H9 (cell line): Measurements from ENCODE around the gene RASGRF2. TPM values are rescaled to one million over a fixed set of nuclear protein-coding genes. Genes with fewer than 3 reads are reported as not detected.

Experiments
- DNase-seq: peaks from one replicate; pipeline ENCODE4 v3.0.0-alpha.2; 2017
- H2AFZ ChIP-seq: one replicate; pipeline ENCODE4 v1.6.1; 2013; ENCODE audit warnings: mild to moderate bottlenecking, low read length, control low read depth, moderate library complexity
- H2AK5ac ChIP-seq: 2 replicates; pipeline ENCODE4 v1.6.1; 2013; ENCODE audit warnings: low read length, control low read depth, mixed read lengths; ENCODE audit not compliant: insufficient read length
- H2BK120ac ChIP-seq: one replicate; pipeline ENCODE4 v1.6.1; 2013; ENCODE audit warnings: low read depth, mild to moderate bottlenecking, low read length, control low read depth, inconsistent platforms; ENCODE audit not compliant: poor library complexity, severe bottlenecking
- H2BK12ac ChIP-seq: 2 replicates; pipeline ENCODE4 v1.6.1; 2013; ENCODE audit warnings: low read length, control low read depth, mixed read lengths, low read depth; ENCODE audit not compliant: insufficient read length
- H2BK15ac ChIP-seq: 2 replicates; pipeline ENCODE4 v1.6.1; 2013; ENCODE audit warnings: low read depth, low read length, control low read depth
- H2BK20ac ChIP-seq: one replicate; pipeline ENCODE4 v1.6.1; 2013; ENCODE audit warnings: low read depth, mild to moderate bottlenecking, low read length, control low read depth, inconsistent platforms; ENCODE audit not compliant: poor library complexity, severe bottlenecking
- H2BK5ac ChIP-seq: 2 replicates; pipeline ENCODE4 v1.6.1; 2013; ENCODE audit warnings: low read length, control low read depth, mixed read lengths; ENCODE audit not compliant: insufficient read length
- H3K14ac ChIP-seq: 2 replicates; pipeline ENCODE4 v1.6.1; 2013; ENCODE audit warnings: low read length, control low read depth; ENCODE audit not compliant: insufficient read depth
- H3K18ac ChIP-seq: 2 replicates; pipeline ENCODE4 v1.6.1; 2013; ENCODE audit warnings: low read depth, mild to moderate bottlenecking, mixed read lengths, low read length, control low read depth; ENCODE audit not compliant: insufficient read length
- H3K23ac ChIP-seq: 2 replicates; pipeline ENCODE4 v1.6.1; 2013; ENCODE audit warnings: low read length, control low read depth, mixed read lengths, low read depth; ENCODE audit not compliant: insufficient read length
- H3K23me2 ChIP-seq: 2 replicates; pipeline ENCODE4 v1.6.1; 2013; ENCODE audit warnings: low read depth, mild to moderate bottlenecking, mixed read lengths, low read length, control low read depth; ENCODE audit not compliant: insufficient read length, poor library complexity, severe bottlenecking
- H3K27ac ChIP-seq: 2 replicates; pipeline ENCODE4 v1.5.1; 2013; ENCODE audit warnings: low read length, control low read depth, mixed read lengths, low read depth; ENCODE audit not compliant: insufficient read length
- H3K27me3 ChIP-seq: 2 replicates; pipeline ENCODE4 v1.6.1; 2013; ENCODE audit warnings: low read length, control low read depth, inconsistent platforms; ENCODE audit not compliant: insufficient read depth
- H3K4ac ChIP-seq: 2 replicates; pipeline ENCODE4 v1.6.1; 2013; ENCODE audit warnings: low read depth, mild to moderate bottlenecking, control low read depth, inconsistent platforms, low read length, moderate library complexity
- H3K4me1 ChIP-seq: 2 replicates; pipeline ENCODE4 v1.6.1; 2013; ENCODE audit warnings: low read length, control low read depth, inconsistent platforms; ENCODE audit not compliant: insufficient read depth
- H3K4me2 ChIP-seq: 2 replicates; pipeline ENCODE4 v1.6.1; 2013; ENCODE audit warnings: low read length, control low read depth, mixed read lengths; ENCODE audit not compliant: insufficient read length, insufficient read depth
- H3K56ac ChIP-seq: 2 replicates; pipeline ENCODE4 v1.6.1; 2013; ENCODE audit warnings: low read depth, mild to moderate bottlenecking, mixed read lengths, low read length, control low read depth; ENCODE audit not compliant: insufficient read length
- H3K79me1 ChIP-seq: 2 replicates; pipeline ENCODE4 v1.6.1; 2013; ENCODE audit warnings: low read depth, mild to moderate bottlenecking, moderate library complexity, low read length, control low read depth, inconsistent platforms; ENCODE audit not compliant: insufficient read depth, poor library complexity, severe bottlenecking
- H3K79me2 ChIP-seq: 2 replicates; pipeline ENCODE4 v1.6.1; 2013; ENCODE audit warnings: low read length, control low read depth, inconsistent platforms; ENCODE audit not compliant: insufficient read depth
- H3K9ac ChIP-seq: 2 replicates; pipeline ENCODE4 v1.6.1; 2013; ENCODE audit warnings: low read length, control low read depth, mixed read lengths; ENCODE audit not compliant: insufficient read length; ENCODE audit errors: extremely low read depth
- H3K9me3 ChIP-seq: one replicate; pipeline ENCODE4 v1.6.1; 2013; ENCODE audit warnings: low read depth, low read length, inconsistent platforms; ENCODE audit not compliant: control insufficient read depth
- H3T11ph ChIP-seq: one replicate; pipeline ENCODE4 v1.6.1; 2013; ENCODE audit warnings: mild to moderate bottlenecking, low read length, control low read depth, inconsistent platforms
- H4K20me1 ChIP-seq: one replicate; pipeline ENCODE4 v1.6.1; 2013; ENCODE audit not compliant: control insufficient read depth, insufficient read length, insufficient read depth
- H4K5ac ChIP-seq: 2 replicates; pipeline ENCODE4 v1.6.1; 2013; ENCODE audit warnings: low read depth, mild to moderate bottlenecking, mixed read lengths, low read length, control low read depth; ENCODE audit not compliant: insufficient read length
- H4K8ac ChIP-seq: replicated peaks from 2 replicates; pipeline ENCODE4 v1.6.1; 2013; ENCODE audit warnings: low read length, control low read depth, mixed read lengths, low read depth; ENCODE audit not compliant: insufficient read length
- H4K91ac ChIP-seq: 2 replicates; pipeline ENCODE4 v1.6.1; 2013; ENCODE audit warnings: low read depth, mild to moderate bottlenecking, moderate library complexity, mixed read lengths, low read length, control low read depth; ENCODE audit not compliant: insufficient read length
- H3K27ac Mint-ChIP-seq, 3 experiments: 2 replicates in 2 of 3; 3 replicates in 1 of 3; pipeline ENCODE4 v1.8.0; 2020 to 2021; ENCODE audit warnings: mixed read lengths in 3 of 3, mild to moderate bottlenecking in 1 of 3, moderate library complexity in 1 of 3
- H3K27me3 Mint-ChIP-seq: 2 replicates; pipeline ENCODE4 v1.8.0; 2021; ENCODE audit warnings: low read depth, mild to moderate bottlenecking, moderate library complexity, mixed read lengths
- H3K36me3 Mint-ChIP-seq, 3 experiments: 2 replicates in 2 of 3; 3 replicates in 1 of 3; pipeline ENCODE4 v1.8.0; 2020 to 2021; ENCODE audit warnings: low read depth in 3 of 3, mixed read lengths in 3 of 3; ENCODE audit not compliant: insufficient read depth in 1 of 3
- H3K4me1 Mint-ChIP-seq, 2 experiments: 2 replicates each; pipeline ENCODE4 v1.8.0; 2020; ENCODE audit warnings: mixed read lengths in 2 of 2
- H3K4me3 Mint-ChIP-seq, 2 experiments: 2 replicates in 1 of 2; 3 replicates in 1 of 2; pipeline ENCODE4 v1.8.0; 2020 to 2021; ENCODE audit warnings: mild to moderate bottlenecking in 2 of 2, mixed read lengths in 2 of 2, moderate library complexity in 1 of 2
- H3K9me3 Mint-ChIP-seq, 2 experiments: 2 replicates in 1 of 2; 3 replicates in 1 of 2; pipeline ENCODE4 v1.8.0; 2020; ENCODE audit warnings: mild to moderate bottlenecking in 2 of 2, mixed read lengths in 2 of 2, moderate library complexity in 1 of 2
- WGBS: extraction: QIAGEN DNeasy Blood & Tissue Kit; methylation state at CpG from one replicate; pipeline ENCODE4 v1.1.7; 2013; ENCODE audit warnings: missing lambda C conversion rate, low lambda C conversion rate, mixed read lengths; ENCODE audit not compliant: insufficient read length; ENCODE audit errors: extremely low coverage; 5-methylcytosine and 5-hydroxymethylcytosine counted together
- total RNA-seq: library from RNA; stranded (reverse); gene quantifications from 2 replicates; pipeline ENCODE4 v1.2.1, GENCODE V29; 2021
- TF ChIP-seq, protein P1 (sequence below): fragments of 200-600 bp; sonication (generic); conservative IDR thresholded peaks from 3 replicates; pipeline ENCODE4 v1.8.0; 2021; ENCODE audit warnings: antibody characterized with exemption, mild to moderate bottlenecking

RASGRF2 gene
- total RNA-seq, 1 experiment from 2014 or later: 13.5 TPM

DNA sequence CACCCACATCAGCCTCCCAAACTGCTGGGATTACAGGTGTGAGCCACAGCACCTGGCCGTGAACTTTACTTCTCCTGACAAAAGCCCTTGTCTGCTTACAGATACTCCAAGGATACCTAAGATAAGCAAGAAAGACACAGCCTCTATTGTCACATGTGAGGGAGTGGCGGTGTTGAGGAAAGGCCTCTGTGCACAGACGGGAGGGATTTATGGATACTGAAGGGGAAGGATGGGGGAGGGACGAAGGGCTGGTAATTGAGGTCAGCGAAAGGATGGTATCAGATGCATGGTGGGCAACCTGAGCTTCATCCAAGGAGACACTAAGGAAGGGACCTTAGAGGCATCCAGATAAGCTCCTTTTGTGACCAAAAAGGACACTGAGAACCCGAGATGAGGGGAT, 206.3 kb downstream of the RASGRF2 start:
- Histone ChIP-seq H3K4ac (no peak overlapping the region), H3T11ph (no peak overlapping the region), H3K14ac (no peak overlapping the region), H3K23me2 (no peaks in the 10 kb centered on the region), H4K5ac (no peak overlapping the region), H3K18ac (no peak overlapping the region), H2BK15ac (no peak overlapping the region), H3K79me2 (no peaks in the 10 kb centered on the region), H4K20me1 (no peaks in the 10 kb centered on the region), H3K27ac (no peak overlapping the region), H4K8ac (no peak overlapping the region), H3K9ac (no peak overlapping the region), H3K9me3 (no peaks in the 10 kb centered on the region), H3K56ac (no peak overlapping the region), H2BK12ac (no peak overlapping the region), H3K27me3 (no peaks in the 10 kb centered on the region), H3K79me1 (no peaks in the 10 kb centered on the region), H3K4me1 (no peaks in the 10 kb centered on the region), H2BK5ac (no peak overlapping the region), H2BK120ac (no peak overlapping the region), H2AK5ac (no peak overlapping the region), H3K23ac (no peak overlapping the region), H4K91ac (no peak overlapping the region), H3K4me2 (no peak overlapping the region), H2BK20ac (no peak overlapping the region), H2AFZ (no peak overlapping the region)
- TF ChIP-seq, protein P1, sequence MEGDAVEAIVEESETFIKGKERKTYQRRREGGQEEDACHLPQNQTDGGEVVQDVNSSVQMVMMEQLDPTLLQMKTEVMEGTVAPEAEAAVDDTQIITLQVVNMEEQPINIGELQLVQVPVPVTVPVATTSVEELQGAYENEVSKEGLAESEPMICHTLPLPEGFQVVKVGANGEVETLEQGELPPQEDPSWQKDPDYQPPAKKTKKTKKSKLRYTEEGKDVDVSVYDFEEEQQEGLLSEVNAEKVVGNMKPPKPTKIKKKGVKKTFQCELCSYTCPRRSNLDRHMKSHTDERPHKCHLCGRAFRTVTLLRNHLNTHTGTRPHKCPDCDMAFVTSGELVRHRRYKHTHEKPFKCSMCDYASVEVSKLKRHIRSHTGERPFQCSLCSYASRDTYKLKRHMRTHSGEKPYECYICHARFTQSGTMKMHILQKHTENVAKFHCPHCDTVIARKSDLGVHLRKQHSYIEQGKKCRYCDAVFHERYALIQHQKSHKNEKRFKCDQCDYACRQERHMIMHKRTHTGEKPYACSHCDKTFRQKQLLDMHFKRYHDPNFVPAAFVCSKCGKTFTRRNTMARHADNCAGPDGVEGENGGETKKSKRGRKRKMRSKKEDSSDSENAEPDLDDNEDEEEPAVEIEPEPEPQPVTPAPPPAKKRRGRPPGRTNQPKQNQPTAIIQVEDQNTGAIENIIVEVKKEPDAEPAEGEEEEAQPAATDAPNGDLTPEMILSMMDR: no peak
- no peak overlapping the region for H3K4me3 Mint-ChIP-seq
- H3K27ac Mint-ChIP-seq: no peak overlapping the region
- peaks cover 0 to 2% (median 0%) of the 10 kb centered on the region in 3 experiments; a peak in 1 of 7 replicates for H3K36me3 Mint-ChIP-seq
- H3K4me1 Mint-ChIP-seq: 0 out of 4 replicates have a peak, but pooled peaks cover 2 to 8% of the 10 kb centered on the region in 2 experiments
- no peaks in the 10 kb centered on the region for H3K27me3 Mint-ChIP-seq
- DNase-seq: no peak
- no CpG with 5 or more reads among the region's 6 CpGs for WGBS
- no peaks in the 10 kb centered on the region; a peak in 1 of 5 replicates for H3K9me3 Mint-ChIP-seq
